GM12873 (cell line): ENCODE measurements around the gene ASCC3.

ENCODE experiments used
- TF ChIP-seq, protein P1 (sequence below): IDR thresholded peaks from 2 replicates; pipeline ENCODE4 v1.5.1; 2012; ENCODE audit warnings: low read depth, mild to moderate bottlenecking, moderate library complexity, low read length, control low read depth; ENCODE audit not compliant: insufficient read depth; ENCODE audit errors: missing control alignments

The ASCC3 gene, protein sequence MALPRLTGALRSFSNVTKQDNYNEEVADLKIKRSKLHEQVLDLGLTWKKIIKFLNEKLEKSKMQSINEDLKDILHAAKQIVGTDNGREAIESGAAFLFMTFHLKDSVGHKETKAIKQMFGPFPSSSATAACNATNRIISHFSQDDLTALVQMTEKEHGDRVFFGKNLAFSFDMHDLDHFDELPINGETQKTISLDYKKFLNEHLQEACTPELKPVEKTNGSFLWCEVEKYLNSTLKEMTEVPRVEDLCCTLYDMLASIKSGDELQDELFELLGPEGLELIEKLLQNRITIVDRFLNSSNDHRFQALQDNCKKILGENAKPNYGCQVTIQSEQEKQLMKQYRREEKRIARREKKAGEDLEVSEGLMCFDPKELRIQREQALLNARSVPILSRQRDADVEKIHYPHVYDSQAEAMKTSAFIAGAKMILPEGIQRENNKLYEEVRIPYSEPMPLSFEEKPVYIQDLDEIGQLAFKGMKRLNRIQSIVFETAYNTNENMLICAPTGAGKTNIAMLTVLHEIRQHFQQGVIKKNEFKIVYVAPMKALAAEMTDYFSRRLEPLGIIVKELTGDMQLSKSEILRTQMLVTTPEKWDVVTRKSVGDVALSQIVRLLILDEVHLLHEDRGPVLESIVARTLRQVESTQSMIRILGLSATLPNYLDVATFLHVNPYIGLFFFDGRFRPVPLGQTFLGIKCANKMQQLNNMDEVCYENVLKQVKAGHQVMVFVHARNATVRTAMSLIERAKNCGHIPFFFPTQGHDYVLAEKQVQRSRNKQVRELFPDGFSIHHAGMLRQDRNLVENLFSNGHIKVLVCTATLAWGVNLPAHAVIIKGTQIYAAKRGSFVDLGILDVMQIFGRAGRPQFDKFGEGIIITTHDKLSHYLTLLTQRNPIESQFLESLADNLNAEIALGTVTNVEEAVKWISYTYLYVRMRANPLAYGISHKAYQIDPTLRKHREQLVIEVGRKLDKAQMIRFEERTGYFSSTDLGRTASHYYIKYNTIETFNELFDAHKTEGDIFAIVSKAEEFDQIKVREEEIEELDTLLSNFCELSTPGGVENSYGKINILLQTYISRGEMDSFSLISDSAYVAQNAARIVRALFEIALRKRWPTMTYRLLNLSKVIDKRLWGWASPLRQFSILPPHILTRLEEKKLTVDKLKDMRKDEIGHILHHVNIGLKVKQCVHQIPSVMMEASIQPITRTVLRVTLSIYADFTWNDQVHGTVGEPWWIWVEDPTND (N-terminal part only)

DNA sequence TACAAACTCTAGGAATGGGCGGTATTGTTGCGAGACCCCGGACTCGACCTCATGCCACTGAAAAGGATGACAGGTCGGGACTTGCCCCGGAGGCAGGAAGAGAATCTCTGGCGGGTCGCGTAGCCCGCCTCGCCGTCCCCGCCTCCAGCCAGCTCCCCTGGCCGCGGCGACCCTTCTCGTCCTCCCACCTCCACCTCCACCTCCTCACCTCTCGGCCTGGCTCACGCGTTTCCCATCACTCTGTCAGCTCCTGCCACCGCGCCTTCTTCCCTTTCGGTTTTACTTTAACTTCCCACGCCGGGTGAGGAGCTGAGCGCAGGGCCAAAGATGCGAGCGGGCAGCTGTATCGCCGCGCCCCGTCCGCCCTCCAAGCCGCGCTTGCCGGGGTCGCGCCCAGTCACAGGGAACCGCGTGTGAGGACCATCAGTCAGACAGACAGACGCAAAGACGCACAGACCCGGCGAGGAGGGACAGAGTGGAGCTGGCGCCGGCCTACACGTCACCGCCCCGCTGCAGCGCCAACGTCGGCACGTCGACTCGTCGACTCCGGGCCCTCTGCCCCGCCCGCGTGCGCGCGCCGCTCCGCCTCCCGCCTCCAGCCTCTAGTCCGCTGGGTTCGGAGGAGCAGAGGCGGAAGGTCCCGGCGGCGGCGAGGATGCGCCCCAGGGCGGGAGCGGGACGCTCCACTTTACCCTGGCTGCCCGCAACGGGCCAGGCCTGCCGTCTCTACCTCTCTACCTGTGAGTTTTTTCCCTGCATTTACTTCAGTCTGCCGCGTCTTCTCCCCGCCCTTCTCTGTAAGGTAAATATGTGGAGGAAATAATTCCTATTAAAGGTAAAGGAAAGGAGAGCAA, at the start of gene ASCC3:
ASCC3 (minus strand) TSS at position 477 of the 854 bp plus-strand sequence. CDS start 13,332 bp downstream, outside the sequence.
- TF ChIP-seq, protein P1, sequence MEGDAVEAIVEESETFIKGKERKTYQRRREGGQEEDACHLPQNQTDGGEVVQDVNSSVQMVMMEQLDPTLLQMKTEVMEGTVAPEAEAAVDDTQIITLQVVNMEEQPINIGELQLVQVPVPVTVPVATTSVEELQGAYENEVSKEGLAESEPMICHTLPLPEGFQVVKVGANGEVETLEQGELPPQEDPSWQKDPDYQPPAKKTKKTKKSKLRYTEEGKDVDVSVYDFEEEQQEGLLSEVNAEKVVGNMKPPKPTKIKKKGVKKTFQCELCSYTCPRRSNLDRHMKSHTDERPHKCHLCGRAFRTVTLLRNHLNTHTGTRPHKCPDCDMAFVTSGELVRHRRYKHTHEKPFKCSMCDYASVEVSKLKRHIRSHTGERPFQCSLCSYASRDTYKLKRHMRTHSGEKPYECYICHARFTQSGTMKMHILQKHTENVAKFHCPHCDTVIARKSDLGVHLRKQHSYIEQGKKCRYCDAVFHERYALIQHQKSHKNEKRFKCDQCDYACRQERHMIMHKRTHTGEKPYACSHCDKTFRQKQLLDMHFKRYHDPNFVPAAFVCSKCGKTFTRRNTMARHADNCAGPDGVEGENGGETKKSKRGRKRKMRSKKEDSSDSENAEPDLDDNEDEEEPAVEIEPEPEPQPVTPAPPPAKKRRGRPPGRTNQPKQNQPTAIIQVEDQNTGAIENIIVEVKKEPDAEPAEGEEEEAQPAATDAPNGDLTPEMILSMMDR = peak; percentile 4

DNA sequence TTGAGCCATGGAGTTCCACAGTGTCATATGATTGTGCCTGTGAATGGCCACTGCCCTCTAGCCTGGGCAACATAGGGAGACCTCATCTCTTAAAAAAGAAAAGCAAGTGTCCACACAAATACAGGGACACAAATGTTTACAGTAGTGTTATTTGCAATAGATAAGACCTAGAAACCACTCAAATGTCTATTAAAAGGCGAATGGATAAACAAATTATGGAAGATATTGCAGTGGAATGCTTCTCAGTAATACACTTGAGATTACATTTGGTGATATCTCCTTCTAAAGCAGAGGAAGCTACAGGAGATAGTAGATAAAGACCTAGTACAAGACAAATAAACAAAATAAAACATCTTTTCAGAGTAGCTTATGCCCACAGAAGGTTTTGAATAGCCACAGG, 44.6 kb upstream of the ASCC3 start:
- TF ChIP-seq, protein P1 = no peak

DNA sequence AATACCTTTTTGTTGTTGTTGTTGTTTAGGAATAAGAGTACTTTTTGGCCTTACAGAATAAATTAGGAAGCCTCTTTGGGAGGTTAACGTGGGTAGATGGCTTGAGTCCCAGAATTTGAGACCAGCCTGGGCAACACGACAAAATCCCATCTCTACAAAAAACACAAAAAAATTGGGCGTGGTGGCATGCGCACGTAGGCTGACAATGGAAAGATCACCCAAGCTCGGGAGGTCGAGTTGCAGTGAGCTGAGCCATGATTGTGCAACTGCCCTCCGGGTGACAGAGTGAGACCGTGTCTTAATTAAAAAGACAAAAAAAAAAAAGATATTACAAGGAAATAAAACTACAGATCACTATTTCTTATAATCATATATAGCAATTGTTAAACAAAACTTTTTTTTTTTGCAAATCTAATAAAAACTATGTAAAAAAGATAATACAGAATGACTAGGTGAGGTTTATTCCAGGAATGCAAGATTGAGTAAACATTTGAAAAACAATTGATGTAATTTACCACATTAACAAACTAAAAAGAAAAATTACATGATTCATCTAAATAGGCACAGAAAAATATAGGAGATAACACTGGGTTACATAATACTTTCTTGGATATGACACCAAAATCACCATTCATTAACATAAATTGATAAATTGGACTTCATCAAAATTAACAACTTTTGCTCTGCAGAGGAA, 43.6 kb upstream of the ASCC3 start:
- TF ChIP-seq, protein P1 = no peak

DNA sequence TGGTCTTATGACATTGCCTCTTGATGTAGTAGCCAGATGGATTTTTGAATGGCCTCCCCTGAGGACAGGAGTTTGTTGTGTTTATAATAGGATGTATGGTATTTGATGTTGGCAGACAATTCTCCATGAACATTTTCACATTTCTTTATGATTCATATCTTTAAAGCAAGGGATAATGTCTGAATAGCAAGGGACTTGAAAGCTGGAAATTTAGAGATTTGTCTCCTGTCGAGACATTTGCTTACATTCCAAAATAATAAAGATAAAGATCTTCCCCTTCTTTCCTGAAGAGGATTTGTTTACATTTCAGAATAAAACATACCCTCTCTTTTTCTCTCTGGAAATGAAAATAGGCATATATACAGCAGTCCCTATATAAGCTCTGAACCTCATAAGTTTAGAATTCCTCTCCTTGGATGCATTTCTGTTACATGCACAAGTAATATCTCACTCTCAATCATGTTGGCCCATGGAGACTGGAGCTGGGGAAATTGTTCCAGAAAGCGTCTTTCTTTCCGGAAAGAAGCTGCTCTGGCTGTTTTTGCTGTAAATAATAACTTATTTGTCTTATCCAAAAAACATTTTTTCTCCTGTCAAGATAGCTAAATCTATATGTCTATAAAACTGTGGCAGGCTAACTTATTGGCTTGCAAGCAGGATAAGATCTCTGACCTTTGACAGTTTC, 42.5 kb upstream of the ASCC3 start:
- TF ChIP-seq, protein P1 = no peak

DNA sequence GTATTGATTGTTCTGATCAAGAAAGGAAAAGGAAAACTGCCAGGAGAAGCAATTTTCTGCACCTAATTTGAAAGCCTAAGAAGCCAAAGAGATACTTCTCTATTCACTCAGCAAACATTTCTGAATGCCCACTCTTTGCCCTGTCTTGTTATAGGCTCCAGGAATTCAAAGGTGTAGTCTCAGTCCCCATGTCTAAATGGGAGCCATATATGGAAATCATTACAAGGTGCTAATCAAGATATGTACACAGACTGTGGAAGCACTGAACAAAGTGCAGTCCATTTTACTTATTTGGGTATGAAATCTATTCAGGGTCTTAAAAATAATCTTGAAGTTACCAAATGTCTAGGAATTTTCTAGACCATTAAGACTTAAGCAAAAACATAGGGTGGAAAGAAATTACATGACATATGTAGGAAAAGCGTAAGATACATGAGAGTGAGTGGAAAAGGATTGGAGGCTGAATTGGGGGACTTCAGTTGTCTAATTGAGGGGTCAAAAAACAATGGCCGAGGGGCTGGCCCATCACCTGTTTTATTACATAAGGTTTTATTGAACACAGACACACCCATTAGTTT, 39.0 kb upstream of the ASCC3 start:
- TF ChIP-seq, protein P1 = no peak
